Right lobe of liver (tissue), 4 donors: ENCODE results near the gene OR1L1.

Experiments used
- POLR2A ChIP-seq: fragments of 450-650 bp; IDR thresholded peaks from one replicate; pipeline ENCODE4 v1.6.1; 2017; ENCODE audit warnings: antibody characterized with exemption, mild to moderate bottlenecking
- TF ChIP-seq, protein P1 (sequence below), 4 donors: fragments of 200-600 bp in 3 of 4; fragments of 450-650 bp in 1 of 4; IDR thresholded peaks; one replicate each; pipeline versions ENCODE4 v1.5.1 to v1.8.0; 2016 to 2022; ENCODE audit warnings: antibody characterized with exemption in 4 of 4, mild to moderate bottlenecking in 2 of 4
- donor health status: DM: no; HTN: no; CAD: no.
- donor health status: DM: no; HTN: no; CAD: no.
- donor health status: DM: no; HTN: yes; CAD: no.

DNA sequence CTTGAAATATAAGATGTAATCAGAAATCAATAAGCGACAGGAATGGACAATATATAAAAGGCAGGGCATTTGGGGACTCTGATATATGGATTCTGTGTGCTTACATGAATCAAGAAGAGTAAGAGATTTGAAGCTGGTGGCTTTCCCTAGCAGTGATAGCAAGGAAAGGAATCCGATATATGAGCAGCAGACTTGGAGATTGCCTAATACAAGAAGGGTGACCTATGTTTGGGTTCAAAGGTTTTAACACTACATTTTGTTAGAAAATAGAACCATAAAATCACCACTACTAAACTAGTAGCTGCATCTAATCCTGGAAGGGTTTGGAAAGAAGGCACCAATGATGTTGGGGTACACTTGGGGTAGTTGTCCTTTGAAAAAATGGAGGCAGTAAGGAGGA is 11.0 kb downstream of the OR1L1 start:
- TF ChIP-seq, protein P1, sequence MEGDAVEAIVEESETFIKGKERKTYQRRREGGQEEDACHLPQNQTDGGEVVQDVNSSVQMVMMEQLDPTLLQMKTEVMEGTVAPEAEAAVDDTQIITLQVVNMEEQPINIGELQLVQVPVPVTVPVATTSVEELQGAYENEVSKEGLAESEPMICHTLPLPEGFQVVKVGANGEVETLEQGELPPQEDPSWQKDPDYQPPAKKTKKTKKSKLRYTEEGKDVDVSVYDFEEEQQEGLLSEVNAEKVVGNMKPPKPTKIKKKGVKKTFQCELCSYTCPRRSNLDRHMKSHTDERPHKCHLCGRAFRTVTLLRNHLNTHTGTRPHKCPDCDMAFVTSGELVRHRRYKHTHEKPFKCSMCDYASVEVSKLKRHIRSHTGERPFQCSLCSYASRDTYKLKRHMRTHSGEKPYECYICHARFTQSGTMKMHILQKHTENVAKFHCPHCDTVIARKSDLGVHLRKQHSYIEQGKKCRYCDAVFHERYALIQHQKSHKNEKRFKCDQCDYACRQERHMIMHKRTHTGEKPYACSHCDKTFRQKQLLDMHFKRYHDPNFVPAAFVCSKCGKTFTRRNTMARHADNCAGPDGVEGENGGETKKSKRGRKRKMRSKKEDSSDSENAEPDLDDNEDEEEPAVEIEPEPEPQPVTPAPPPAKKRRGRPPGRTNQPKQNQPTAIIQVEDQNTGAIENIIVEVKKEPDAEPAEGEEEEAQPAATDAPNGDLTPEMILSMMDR (IDR thresholded peaks at IDR 0.05), result no peak
- no peak for TF ChIP-seq POLR2A
